GM10266 (cell line): Measurements from ENCODE around the gene CPT1B.

ENCODE experiments used
- DNase-seq: peaks from one replicate; pipeline ENCODE4 v3.0.0; 2012; ENCODE audit errors: extremely low spot score
- CTCF ChIP-seq: IDR thresholded peaks from 2 replicates; pipeline ENCODE4 v1.5.1; 2012; ENCODE audit warnings: mild to moderate bottlenecking, low read depth; ENCODE audit not compliant: control insufficient read depth, insufficient read depth; ENCODE audit errors: missing control alignments

The CPT1B gene

GRCh38 chr22:50551160-50551752 is 27.0 kb downstream of the CPT1B start:
- TF ChIP-seq CTCF, result no peak
- DNase-seq, result peak; percentile 6

GRCh38 chr22:50550395-50550794 is 27.8 kb downstream of the CPT1B start:
- no peak for DNase-seq
- no peak for TF ChIP-seq CTCF

- DNase-seq, result peak; percentile 8
- TF ChIP-seq CTCF, result no peak
Observed at GRCh38 chr22:50548921-50549790, 29.1 kb downstream of the CPT1B start.

- peak; percentile 33 for TF ChIP-seq CTCF
- DNase-seq, result peak; percentile 90
Observed at GRCh38 chr22:50548040-50548920, 29.9 kb downstream of the CPT1B start.

- peak; percentile 37 for DNase-seq
- no peak for TF ChIP-seq CTCF
Observed at GRCh38 chr22:50547263-50547985, 30.8 kb downstream of the CPT1B start.

GRCh38 chr22:50546326-50547262 is 31.6 kb downstream of the CPT1B start:
- peak; percentile 30 for DNase-seq
- no peak for TF ChIP-seq CTCF
